ENCODE results near the gene PON1. TPM values are rescaled to one million over a fixed set of nuclear protein-coding genes. Genes with fewer than 3 reads are reported as not detected.

The PON1 gene
- polyA plus RNA-seq, 1 of the 3 experiments (the other 2 are of a cell fraction): not detected

DNA sequence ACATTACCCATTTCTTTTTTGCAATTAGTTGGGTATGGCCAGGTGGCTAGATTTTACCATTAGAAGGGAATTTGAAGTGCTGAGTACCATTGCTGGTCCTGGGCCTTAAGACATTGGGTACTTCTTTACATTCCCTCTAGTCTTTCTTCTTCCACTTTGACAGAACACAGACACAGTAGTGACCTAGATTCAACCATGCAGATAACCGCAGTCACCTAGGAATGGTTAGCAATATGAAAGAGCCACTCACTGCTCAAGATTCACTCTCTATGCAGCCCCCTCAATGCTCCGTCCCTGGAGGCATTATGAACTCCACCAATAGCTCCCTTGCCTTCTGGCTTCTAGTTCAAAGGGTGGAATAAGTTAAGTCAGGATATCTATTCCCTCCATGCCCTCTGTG, 16.2 kb upstream of the PON1 start:
- Histone ChIP-seq H3K27ac (ENCODE audit: low read depth in 2 of 2, low read length in 1 of 2) (no peak overlapping the region), H2AFZ (ENCODE audit: low read depth) (no peak overlapping the region), H3K36me3 (replicated peaks in 1 of 2; ENCODE audit: control insufficient read depth in 1 of 2, insufficient read depth in 2 of 2, low read length in 1 of 2) (no peaks in the 10 kb centered on the region), H3K9ac (no peak overlapping the region), H3K9me3 (no peaks in the 10 kb centered on the region), H3F3A (replicated peaks; ENCODE audit: insufficient read depth) (peaks cover 5% of the 10 kb centered on the region), H3K79me2 (ENCODE audit: insufficient read depth) (no peaks in the 10 kb centered on the region), H3K27me3 (ENCODE audit: insufficient read depth) (no peaks in the 10 kb centered on the region), H3K4me1 (ENCODE audit: control insufficient read depth in 1 of 2, insufficient read depth in 2 of 2, low read depth in 1 of 2, low read length in 1 of 2) (peaks cover 0 to 3% of the 10 kb centered on the region in 2 experiments; a peak in 1 of 4 replicates), H3K4me2 (no peak overlapping the region), H3K4me3 (ENCODE audit: low read depth in 2 of 2, low read length in 1 of 2) (no peak overlapping the region), H4K20me1 (ENCODE audit: insufficient read depth) (no peaks in the 10 kb centered on the region), H3K9me2 (no peaks in the 10 kb centered on the region)
- TF ChIP-seq MXI1 (IDR thresholded peaks at IDR 0.05; ENCODE audit: low read depth, low read length) (no peak), NRF1 (IDR thresholded peaks at IDR 0.05; ENCODE audit: low read depth, low read length) (no peak), RFX5 (IDR thresholded peaks at IDR 0.05; ENCODE audit: low read length) (no peak), RAD21 (IDR thresholded peaks at IDR 0.05; ENCODE audit: low read length) (no peak), SIN3A (IDR thresholded peaks at IDR 0.05; ENCODE audit: borderline replicate concordance, low read depth, low read length) (no peak), POLR2AphosphoS5 (IDR thresholded peaks at IDR 0.05; ENCODE audit: low read depth, low read length) (no peak), EZH2phosphoT487 (IDR thresholded peaks at IDR 0.05; ENCODE audit: borderline replicate concordance, low read depth) (no peak), MEF2A (IDR thresholded peaks at IDR 0.05; ENCODE audit: borderline replicate concordance, low read depth) (no peak)
- TF ChIP-seq, protein P1, sequence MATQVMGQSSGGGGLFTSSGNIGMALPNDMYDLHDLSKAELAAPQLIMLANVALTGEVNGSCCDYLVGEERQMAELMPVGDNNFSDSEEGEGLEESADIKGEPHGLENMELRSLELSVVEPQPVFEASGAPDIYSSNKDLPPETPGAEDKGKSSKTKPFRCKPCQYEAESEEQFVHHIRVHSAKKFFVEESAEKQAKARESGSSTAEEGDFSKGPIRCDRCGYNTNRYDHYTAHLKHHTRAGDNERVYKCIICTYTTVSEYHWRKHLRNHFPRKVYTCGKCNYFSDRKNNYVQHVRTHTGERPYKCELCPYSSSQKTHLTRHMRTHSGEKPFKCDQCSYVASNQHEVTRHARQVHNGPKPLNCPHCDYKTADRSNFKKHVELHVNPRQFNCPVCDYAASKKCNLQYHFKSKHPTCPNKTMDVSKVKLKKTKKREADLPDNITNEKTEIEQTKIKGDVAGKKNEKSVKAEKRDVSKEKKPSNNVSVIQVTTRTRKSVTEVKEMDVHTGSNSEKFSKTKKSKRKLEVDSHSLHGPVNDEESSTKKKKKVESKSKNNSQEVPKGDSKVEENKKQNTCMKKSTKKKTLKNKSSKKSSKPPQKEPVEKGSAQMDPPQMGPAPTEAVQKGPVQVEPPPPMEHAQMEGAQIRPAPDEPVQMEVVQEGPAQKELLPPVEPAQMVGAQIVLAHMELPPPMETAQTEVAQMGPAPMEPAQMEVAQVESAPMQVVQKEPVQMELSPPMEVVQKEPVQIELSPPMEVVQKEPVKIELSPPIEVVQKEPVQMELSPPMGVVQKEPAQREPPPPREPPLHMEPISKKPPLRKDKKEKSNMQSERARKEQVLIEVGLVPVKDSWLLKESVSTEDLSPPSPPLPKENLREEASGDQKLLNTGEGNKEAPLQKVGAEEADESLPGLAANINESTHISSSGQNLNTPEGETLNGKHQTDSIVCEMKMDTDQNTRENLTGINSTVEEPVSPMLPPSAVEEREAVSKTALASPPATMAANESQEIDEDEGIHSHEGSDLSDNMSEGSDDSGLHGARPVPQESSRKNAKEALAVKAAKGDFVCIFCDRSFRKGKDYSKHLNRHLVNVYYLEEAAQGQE (IDR thresholded peaks at IDR 0.05; ENCODE audit: low read depth, low read length): no peak
- TF ChIP-seq, protein P2, sequence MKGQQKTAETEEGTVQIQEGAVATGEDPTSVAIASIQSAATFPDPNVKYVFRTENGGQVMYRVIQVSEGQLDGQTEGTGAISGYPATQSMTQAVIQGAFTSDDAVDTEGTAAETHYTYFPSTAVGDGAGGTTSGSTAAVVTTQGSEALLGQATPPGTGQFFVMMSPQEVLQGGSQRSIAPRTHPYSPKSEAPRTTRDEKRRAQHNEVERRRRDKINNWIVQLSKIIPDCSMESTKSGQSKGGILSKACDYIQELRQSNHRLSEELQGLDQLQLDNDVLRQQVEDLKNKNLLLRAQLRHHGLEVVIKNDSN (IDR thresholded peaks at IDR 0.05; ENCODE audit: borderline replicate concordance, low read depth): no peak
- TF ChIP-seq, protein P3, sequence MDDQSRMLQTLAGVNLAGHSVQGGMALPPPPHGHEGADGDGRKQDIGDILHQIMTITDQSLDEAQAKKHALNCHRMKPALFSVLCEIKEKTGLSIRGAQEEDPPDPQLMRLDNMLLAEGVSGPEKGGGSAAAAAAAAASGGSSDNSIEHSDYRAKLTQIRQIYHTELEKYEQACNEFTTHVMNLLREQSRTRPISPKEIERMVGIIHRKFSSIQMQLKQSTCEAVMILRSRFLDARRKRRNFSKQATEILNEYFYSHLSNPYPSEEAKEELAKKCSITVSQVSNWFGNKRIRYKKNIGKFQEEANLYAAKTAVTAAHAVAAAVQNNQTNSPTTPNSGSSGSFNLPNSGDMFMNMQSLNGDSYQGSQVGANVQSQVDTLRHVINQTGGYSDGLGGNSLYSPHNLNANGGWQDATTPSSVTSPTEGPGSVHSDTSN (IDR thresholded peaks at IDR 0.05): no peak
- TF ChIP-seq, protein P4, sequence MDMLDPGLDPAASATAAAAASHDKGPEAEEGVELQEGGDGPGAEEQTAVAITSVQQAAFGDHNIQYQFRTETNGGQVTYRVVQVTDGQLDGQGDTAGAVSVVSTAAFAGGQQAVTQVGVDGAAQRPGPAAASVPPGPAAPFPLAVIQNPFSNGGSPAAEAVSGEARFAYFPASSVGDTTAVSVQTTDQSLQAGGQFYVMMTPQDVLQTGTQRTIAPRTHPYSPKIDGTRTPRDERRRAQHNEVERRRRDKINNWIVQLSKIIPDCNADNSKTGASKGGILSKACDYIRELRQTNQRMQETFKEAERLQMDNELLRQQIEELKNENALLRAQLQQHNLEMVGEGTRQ (IDR thresholded peaks at IDR 0.05; ENCODE audit: borderline replicate concordance, low read depth, low read length): no peak
- DNase-seq: no peak
- ChIA-PET POLR2A (no interaction called here), CTCF (interaction anchor here (1.3 kb wide), 1 partner anchor 25 kb away, joined by 3 read pairs; no protein-coding TSS in a partner anchor)
- 27% methylated on average over 2 of the region's 2 CpGs for WGBS (ENCODE audit: low lambda C conversion rate)

Measured in SK-N-SH (cell line).